DMS114 treated with DMSO at 0.1 percent for 48 hours (cell line): ENCODE results near the gene COQ8A.
"Not testable (repeated sequence)": the region's sequence is repeated elsewhere in the genome, so short reads cannot be mapped to it uniquely, and the experiment has no call there.

Experiments
- DNase-seq: peaks from one replicate; lab custom pipeline; 2025; ENCODE audit not compliant: unreplicated experiment; lab: John Stamatoyannopoulos, UW

Gene COQ8A

GRCh38 chr1:226951286-226952117, 11.4 kb downstream of the COQ8A start:
- no peak for DNase-seq

GRCh38 chr1:226952118-226952441, 12.0 kb downstream of the COQ8A start:
- DNase-seq: no peak

- DNase-seq: no peak
Measured at GRCh38 chr1:226953175-226953800, 13.2 kb downstream of the COQ8A start.

GRCh38 chr1:226954337-226954736, 14.2 kb downstream of the COQ8A start:
- no peak for DNase-seq

- no peak for DNase-seq
Measured at GRCh38 chr1:226954777-226955176, 14.7 kb downstream of the COQ8A start.

GRCh38 chr1:226955857-226956256, 15.8 kb downstream of the COQ8A start:
- not testable (repeated sequence) for DNase-seq

- DNase-seq: no peak
Measured at GRCh38 chr1:226956942-226957713, 17.0 kb downstream of the COQ8A start.

- DNase-seq: no peak
Measured at GRCh38 chr1:226957714-226958113, 17.6 kb downstream of the COQ8A start.

GRCh38 chr1:226958300-226958699, 18.2 kb downstream of the COQ8A start:
- DNase-seq: no peak

- no peak for DNase-seq
Measured at GRCh38 chr1:226960256-226960655, 20.2 kb downstream of the COQ8A start.

- no peak for DNase-seq
Measured at GRCh38 chr1:226960944-226961765, 21.1 kb downstream of the COQ8A start.

GRCh38 chr1:226962421-226963391, 22.6 kb downstream of the COQ8A start:
- no peak for DNase-seq

GRCh38 chr1:226964068-226964425, 24.0 kb downstream of the COQ8A start:
- no peak for DNase-seq

- DNase-seq: no peak
Measured at GRCh38 chr1:226964611-226965486, 24.8 kb downstream of the COQ8A start.

GRCh38 chr1:226965581-226966440, 25.7 kb downstream of the COQ8A start:
- no peak for DNase-seq

- no peak for DNase-seq
Measured at GRCh38 chr1:226966683-226967082, 26.6 kb downstream of the COQ8A start.

- no peak for DNase-seq
Measured at GRCh38 chr1:226967665-226968064, 27.6 kb downstream of the COQ8A start.

- DNase-seq: no peak
Measured at GRCh38 chr1:226971765-226972164, 31.7 kb downstream of the COQ8A start.
